GM12878 (cell line): ENCODE results near the gene ISG20. TPM values are rescaled to one million over a fixed set of nuclear protein-coding genes. Genes with fewer than 3 reads are reported as not detected.

Source experiments
- BHLHE40 ChIP-seq, 2 experiments: fragments of 450-650 bp in 1 of 2; IDR thresholded peaks; 2 replicates each; pipeline ENCODE4 v1.6.1; 2011 to 2017; ENCODE audit warnings: low read depth in 2 of 2, borderline replicate concordance in 1 of 2, improper control_type of control experiment in 1 of 2, low read length in 1 of 2, mild to moderate bottlenecking in 1 of 2
- BRCA1 ChIP-seq: IDR thresholded peaks from 2 replicates; pipeline ENCODE4 v1.6.1; 2011; ENCODE audit warnings: low read depth, low read length, improper control_type of control experiment
- EP300 ChIP-seq, 2 experiments: fragments of 150-350 bp in 1 of 2; IDR thresholded peaks; 2 replicates each; pipeline ENCODE4 v1.6.1; 2011 to 2012; ENCODE audit warnings: low read depth in 2 of 2, low read length in 2 of 2, borderline replicate concordance in 1 of 2, improper control_type of control experiment in 1 of 2, inconsistent platforms in 1 of 2; ENCODE audit not compliant: control insufficient read depth in 1 of 2
- ETV6 ChIP-seq, 2 experiments: fragments of 450-650 bp in 1 of 2; IDR thresholded peaks in 1 of 2; conservative IDR thresholded peaks in 1 of 2; 2 replicates each; pipeline ENCODE4 v1.6.1; 2014; ENCODE audit warnings: antibody characterized with exemption in 1 of 2, borderline replicate concordance in 1 of 2, low read depth in 1 of 2, mild to moderate bottlenecking in 1 of 2, moderate library complexity in 1 of 2
- JUNB ChIP-seq: IDR thresholded peaks from 2 replicates; pipeline ENCODE4 v1.6.1; 2016; ENCODE audit warnings: antibody characterized with exemption, mild to moderate bottlenecking
- MYB ChIP-seq: fragments of 150-350 bp; IDR thresholded peaks from 2 replicates; pipeline ENCODE4 v1.6.1; 2014; ENCODE audit warnings: mild to moderate bottlenecking, low read depth, low read length, borderline replicate concordance
- NFIC ChIP-seq: IDR thresholded peaks from 2 replicates; pipeline ENCODE4 v1.6.1; 2012; ENCODE audit warnings: low read depth, mild to moderate bottlenecking, inconsistent platforms, low read length, moderate library complexity
- NFXL1 ChIP-seq: fragments of 450-650 bp; IDR thresholded peaks from 2 replicates; pipeline ENCODE4 v1.6.1; 2017; ENCODE audit warnings: antibody characterized with exemption, mild to moderate bottlenecking, borderline replicate concordance
- NR2F1 ChIP-seq: fragments of 450-650 bp; conservative IDR thresholded peaks from 2 replicates; pipeline ENCODE4 v1.6.1; 2017; ENCODE audit warnings: mild to moderate bottlenecking
- RBBP5 ChIP-seq: fragments of 200-600 bp; sonication (generic); conservative IDR thresholded peaks from 2 replicates; pipeline ENCODE4 v1.6.1; 2016
- SIX5 ChIP-seq: IDR thresholded peaks from 2 replicates; pipeline ENCODE4 v1.6.1; 2011; ENCODE audit warnings: mild to moderate bottlenecking, low read depth, low read length, moderate library complexity; ENCODE audit not compliant: severe bottlenecking
- SMAD5 ChIP-seq: IDR thresholded peaks from 2 replicates; pipeline ENCODE4 v1.6.1; 2016; ENCODE audit warnings: antibody characterized with exemption, low read depth
- SPI1 ChIP-seq: IDR thresholded peaks from 2 replicates; pipeline ENCODE4 v1.6.1; 2011; ENCODE audit warnings: low read depth, mild to moderate bottlenecking, low read length, moderate library complexity, borderline replicate concordance; ENCODE audit not compliant: insufficient read depth
- SREBF2 ChIP-seq: IDR thresholded peaks from 2 replicates; pipeline ENCODE4 v1.6.1; 2012; ENCODE audit warnings: mild to moderate bottlenecking, low read length
- TBL1XR1 ChIP-seq: IDR thresholded peaks from 2 replicates; pipeline ENCODE4 v1.6.1; 2012; ENCODE audit warnings: low read depth, low read length, improper control_type of control experiment
- TCF3 ChIP-seq: IDR thresholded peaks from 2 replicates; pipeline ENCODE4 v1.6.1; 2012; ENCODE audit warnings: low read depth, mild to moderate bottlenecking, low read length, borderline replicate concordance; ENCODE audit not compliant: insufficient read depth
- WRNIP1 ChIP-seq: IDR thresholded peaks from 2 replicates; pipeline ENCODE4 v1.6.1; 2011; ENCODE audit warnings: low read depth, low read length, improper control_type of control experiment, borderline replicate concordance
- YBX1 ChIP-seq: fragments of 450-650 bp; IDR thresholded peaks from 2 replicates; pipeline ENCODE4 v1.6.1; 2016; ENCODE audit warnings: antibody characterized with exemption
- ZBED1 ChIP-seq: IDR thresholded peaks from 2 replicates; pipeline ENCODE4 v1.6.1; 2016; ENCODE audit warnings: borderline replicate concordance
- ZNF207 ChIP-seq: fragments of 450-650 bp; IDR thresholded peaks from 2 replicates; pipeline ENCODE4 v1.6.1; 2014; ENCODE audit warnings: antibody characterized with exemption, mild to moderate bottlenecking, borderline replicate concordance
- ZNF274 ChIP-seq: IDR thresholded peaks from one replicate; pipeline ENCODE4 v1.8.0; 2011; ENCODE audit not compliant: insufficient read length, insufficient read depth
- polyA plus RNA-seq, 11 experiments: library from polyadenylated mRNA; depleted of rRNA in 4 of 11; unstranded in 6 of 11; stranded (reverse) in 5 of 11; fragments of >200 nt; fragmentation: Nextera tagmentation in 4 of 11; fragmentation: Illumina TruSeq in 1 of 11; extraction: Ambion mirVana in 4 of 11; extraction: Trizol in 1 of 11; gene quantifications; 1 replicate in 1 of 11; 2 replicates in 10 of 11; pipeline versions ENCODE4 v1.2.1 to v1.2.3, GENCODE V29; 2011 to 2016; ENCODE audit warnings: inconsistent platforms in 2 of 11, missing spikeins in 2 of 11, low read depth in 1 of 11
- total RNA-seq, 4 experiments: library from RNA; depleted of rRNA in 3 of 4; stranded (reverse); fragments of >200 nt in 3 of 4; fragmentation: Illumina TruSeq in 1 of 4; extraction: Trizol in 1 of 4; gene quantifications; 2 replicates each; pipeline versions ENCODE4 v1.2.1 to v1.2.3, GENCODE V29; 2013 to 2021
- TF ChIP-seq, protein P1 (sequence below), 3 experiments: IDR thresholded peaks in 2 of 3; conservative IDR thresholded peaks in 1 of 3; 2 replicates each; pipeline ENCODE4 v1.5.1; 2011; ENCODE audit warnings: low read depth in 3 of 3, low read length in 3 of 3, mild to moderate bottlenecking in 3 of 3, control low read depth in 2 of 3, moderate library complexity in 2 of 3, inconsistent platforms in 1 of 3, mixed read lengths in 1 of 3; ENCODE audit not compliant: control insufficient read depth in 2 of 3, insufficient read depth in 1 of 3; ENCODE audit errors: extremely low read depth in 1 of 3
- TF ChIP-seq, protein P2 (sequence below): fragments of 450-650 bp; IDR thresholded peaks from 2 replicates; pipeline ENCODE4 v1.6.1; 2017; ENCODE audit warnings: mild to moderate bottlenecking, low read depth, inconsistent platforms; ENCODE audit not compliant: poor library complexity, severe bottlenecking
- TF ChIP-seq, protein P3 (sequence below): IDR thresholded peaks from 2 replicates; pipeline ENCODE4 v1.6.1; 2011; ENCODE audit warnings: borderline replicate concordance, low read depth, mild to moderate bottlenecking, moderate library complexity, low read length; ENCODE audit not compliant: insufficient read depth, poor library complexity, severe bottlenecking

Gene ISG20
- total and polyA plus RNA-seq, 10 of the 15 experiments (the other 5 are each of a cell fraction or from before 2014, with no cell fraction given) = 23.4 to 210 (median 85.9) TPM

DNA sequence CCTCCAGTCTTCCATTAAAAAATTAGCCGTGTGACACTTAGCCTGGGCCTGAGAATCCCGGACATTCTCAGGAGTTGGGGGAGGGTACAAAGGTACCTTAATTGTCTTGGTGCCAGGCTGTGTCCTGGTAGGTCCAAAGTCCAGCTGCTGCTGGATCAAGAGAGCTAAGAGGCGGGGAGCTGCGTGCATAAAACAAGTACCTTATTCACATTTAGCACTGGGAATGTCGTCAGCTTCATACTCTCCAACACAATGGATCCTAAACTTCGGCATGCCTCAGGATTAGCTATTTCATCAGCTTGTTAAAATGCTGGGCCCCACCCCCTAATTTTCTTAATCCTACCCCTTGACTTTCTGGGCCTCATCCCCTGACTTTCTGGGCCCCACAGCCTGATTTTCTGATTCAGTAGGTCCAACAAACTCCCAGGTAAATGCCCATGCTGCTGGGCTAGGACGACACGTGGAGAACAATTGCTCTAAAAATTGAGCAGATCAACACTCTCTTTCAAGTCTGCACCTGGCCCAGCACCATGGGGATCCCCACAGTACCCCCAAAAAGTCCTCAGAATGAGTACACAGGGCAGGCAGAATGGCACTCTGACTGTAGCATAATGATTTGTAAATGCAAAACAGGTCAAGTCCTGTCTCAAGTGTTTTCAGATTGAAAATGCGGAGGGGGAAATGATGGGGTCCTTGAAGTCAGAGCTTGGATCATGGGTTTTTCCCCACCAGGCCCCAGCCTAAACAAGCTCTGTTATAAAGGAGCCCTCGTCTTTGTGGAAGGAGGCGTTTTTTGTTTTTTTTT lies 23.3 kb upstream of the ISG20 start (continued):
- TF ChIP-seq MYB (no peak), TBL1XR1 (peak; percentile 10; the same call in 1 of the 2 replicates), NFXL1 (no peak), JUNB (peak; percentile 59), SMAD5 (no peak), ZNF274 (no peak), SPI1 (no peak), RBBP5 (no peak), BHLHE40 (IDR thresholded peaks at IDR 0.05; ENCODE audit: borderline replicate concordance in 1 of 2, low read depth in 2 of 2, low read length in 1 of 2) (peak in 1 of 2 experiments; percentile 10; a peak in 1 of 4 replicates), TCF3 (peak; percentile 38; the same call in 1 of the 2 replicates), WRNIP1 (no peak), NFIC (peak; percentile 67; the same call in 1 of the 2 replicates), NR2F1 (no peak), SIX5 (no peak), BRCA1 (no peak), ZNF207 (no peak), ETV6 (conservative IDR thresholded peaks at IDR 0.05 in 1 of 2, IDR thresholded peaks at IDR 0.05 in 1 of 2; ENCODE audit: borderline replicate concordance in 1 of 2, low read depth in 1 of 2) (peak in 1 of 2 experiments; percentile 41; a peak in 1 of 4 replicates), ZBED1 (0 out of 2 replicates have a peak, but pooled peaks have one; percentile 49), YBX1 (no peak), SREBF2 (no peak), EP300 (IDR thresholded peaks at IDR 0.05; ENCODE audit: borderline replicate concordance in 1 of 2, control insufficient read depth in 1 of 2, low read depth in 2 of 2, low read length in 2 of 2) (0 out of 4 replicates have a peak, but pooled peaks of 1 of the 2 experiments have one; percentile 13)
- TF ChIP-seq, protein P1, sequence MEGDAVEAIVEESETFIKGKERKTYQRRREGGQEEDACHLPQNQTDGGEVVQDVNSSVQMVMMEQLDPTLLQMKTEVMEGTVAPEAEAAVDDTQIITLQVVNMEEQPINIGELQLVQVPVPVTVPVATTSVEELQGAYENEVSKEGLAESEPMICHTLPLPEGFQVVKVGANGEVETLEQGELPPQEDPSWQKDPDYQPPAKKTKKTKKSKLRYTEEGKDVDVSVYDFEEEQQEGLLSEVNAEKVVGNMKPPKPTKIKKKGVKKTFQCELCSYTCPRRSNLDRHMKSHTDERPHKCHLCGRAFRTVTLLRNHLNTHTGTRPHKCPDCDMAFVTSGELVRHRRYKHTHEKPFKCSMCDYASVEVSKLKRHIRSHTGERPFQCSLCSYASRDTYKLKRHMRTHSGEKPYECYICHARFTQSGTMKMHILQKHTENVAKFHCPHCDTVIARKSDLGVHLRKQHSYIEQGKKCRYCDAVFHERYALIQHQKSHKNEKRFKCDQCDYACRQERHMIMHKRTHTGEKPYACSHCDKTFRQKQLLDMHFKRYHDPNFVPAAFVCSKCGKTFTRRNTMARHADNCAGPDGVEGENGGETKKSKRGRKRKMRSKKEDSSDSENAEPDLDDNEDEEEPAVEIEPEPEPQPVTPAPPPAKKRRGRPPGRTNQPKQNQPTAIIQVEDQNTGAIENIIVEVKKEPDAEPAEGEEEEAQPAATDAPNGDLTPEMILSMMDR (IDR thresholded peaks at IDR 0.05 in 2 of 3, conservative IDR thresholded peaks at IDR 0.05 in 1 of 3; ENCODE audit: control insufficient read depth in 2 of 3, extremely low read depth in 1 of 3, insufficient read depth in 1 of 3, low read depth in 3 of 3, low read length in 3 of 3) = no peak
- TF ChIP-seq, protein P2, sequence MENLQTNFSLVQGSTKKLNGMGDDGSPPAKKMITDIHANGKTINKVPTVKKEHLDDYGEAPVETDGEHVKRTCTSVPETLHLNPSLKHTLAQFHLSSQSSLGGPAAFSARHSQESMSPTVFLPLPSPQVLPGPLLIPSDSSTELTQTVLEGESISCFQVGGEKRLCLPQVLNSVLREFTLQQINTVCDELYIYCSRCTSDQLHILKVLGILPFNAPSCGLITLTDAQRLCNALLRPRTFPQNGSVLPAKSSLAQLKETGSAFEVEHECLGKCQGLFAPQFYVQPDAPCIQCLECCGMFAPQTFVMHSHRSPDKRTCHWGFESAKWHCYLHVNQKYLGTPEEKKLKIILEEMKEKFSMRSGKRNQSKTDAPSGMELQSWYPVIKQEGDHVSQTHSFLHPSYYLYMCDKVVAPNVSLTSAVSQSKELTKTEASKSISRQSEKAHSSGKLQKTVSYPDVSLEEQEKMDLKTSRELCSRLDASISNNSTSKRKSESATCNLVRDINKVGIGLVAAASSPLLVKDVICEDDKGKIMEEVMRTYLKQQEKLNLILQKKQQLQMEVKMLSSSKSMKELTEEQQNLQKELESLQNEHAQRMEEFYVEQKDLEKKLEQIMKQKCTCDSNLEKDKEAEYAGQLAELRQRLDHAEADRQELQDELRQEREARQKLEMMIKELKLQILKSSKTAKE = peak; percentile 29
- TF ChIP-seq, protein P3, sequence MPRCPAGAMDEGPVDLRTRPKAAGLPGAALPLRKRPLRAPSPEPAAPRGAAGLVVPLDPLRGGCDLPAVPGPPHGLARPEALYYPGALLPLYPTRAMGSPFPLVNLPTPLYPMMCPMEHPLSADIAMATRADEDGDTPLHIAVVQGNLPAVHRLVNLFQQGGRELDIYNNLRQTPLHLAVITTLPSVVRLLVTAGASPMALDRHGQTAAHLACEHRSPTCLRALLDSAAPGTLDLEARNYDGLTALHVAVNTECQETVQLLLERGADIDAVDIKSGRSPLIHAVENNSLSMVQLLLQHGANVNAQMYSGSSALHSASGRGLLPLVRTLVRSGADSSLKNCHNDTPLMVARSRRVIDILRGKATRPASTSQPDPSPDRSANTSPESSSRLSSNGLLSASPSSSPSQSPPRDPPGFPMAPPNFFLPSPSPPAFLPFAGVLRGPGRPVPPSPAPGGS = peak; percentile 58
